Osteoblast (primary cell): Measurements from ENCODE around the gene CBX8. TPM values are rescaled to one million over a fixed set of nuclear protein-coding genes. Genes with fewer than 3 reads are reported as not detected.
A peak's percentile ranks its signal among the peaks of the same experiment; 100 is the strongest.

Source experiments
- DNase-seq: peaks from one replicate; pipeline ENCODE4 v3.0.0; 2011; ENCODE audit warnings: low spot score, mixed read lengths; ENCODE audit not compliant: insufficient read length; ENCODE audit errors: missing footprints
- H2AFZ ChIP-seq: 2 replicates; pipeline ENCODE4 v1.6.0; 2011; ENCODE audit warnings: mild to moderate bottlenecking, low read length
- H3K27ac ChIP-seq: 2 replicates; pipeline ENCODE4 v1.5.1; 2011; ENCODE audit warnings: mild to moderate bottlenecking, low read depth, low read length, moderate library complexity
- H3K27me3 ChIP-seq: 2 replicates; pipeline ENCODE4 v1.6.0; 2012; ENCODE audit warnings: mild to moderate bottlenecking, control low read depth, inconsistent platforms, low read length, moderate library complexity; ENCODE audit not compliant: insufficient read depth
- H3K36me3 ChIP-seq: 2 replicates; pipeline ENCODE4 v1.5.1; 2011; ENCODE audit warnings: mild to moderate bottlenecking, low read length, control low read depth, moderate library complexity; ENCODE audit not compliant: insufficient read depth
- H3K4me1 ChIP-seq: 2 replicates; pipeline ENCODE4 v1.5.1; 2011; ENCODE audit warnings: mild to moderate bottlenecking, low read length, control low read depth, moderate library complexity; ENCODE audit not compliant: insufficient read depth
- H3K4me2 ChIP-seq: 2 replicates; pipeline ENCODE4 v1.6.0; 2011; ENCODE audit warnings: mild to moderate bottlenecking, low read length; ENCODE audit not compliant: insufficient read depth
- H3K4me3 ChIP-seq: fragments of 200-600 bp; sonication (generic); 3 replicates; pipeline ENCODE4 v1.5.1; 2012; ENCODE audit warnings: mild to moderate bottlenecking, low read length, inconsistent platforms; ENCODE audit not compliant: insufficient read depth
- H3K79me2 ChIP-seq: 2 replicates; pipeline ENCODE4 v1.6.0; 2012; ENCODE audit warnings: mild to moderate bottlenecking, low read length, control low read depth, inconsistent platforms; ENCODE audit not compliant: insufficient read depth
- H3K9me3 ChIP-seq: 2 replicates; pipeline ENCODE4 v1.5.1; 2011; ENCODE audit warnings: low read depth, low read length, control low read depth
- H4K20me1 ChIP-seq: 2 replicates; pipeline ENCODE4 v1.6.0; 2012; ENCODE audit warnings: mild to moderate bottlenecking, low read length, control low read depth; ENCODE audit not compliant: insufficient read depth
- CTCF ChIP-seq: IDR thresholded peaks from 2 replicates; pipeline ENCODE4 v1.5.1; 2011; ENCODE audit warnings: mild to moderate bottlenecking, low read depth, low read length, moderate library complexity; ENCODE audit errors: extremely low read depth
- total RNA-seq: library from RNA; depleted of rRNA; stranded (reverse); fragments of >200 nt; gene quantifications from 2 replicates; pipeline ENCODE4 v1.2.3, GENCODE V29; 2012

CBX8 gene
- total RNA-seq, 1 donor: 3.3 TPM

- Histone ChIP-seq H3K79me2 (no peaks in the 10 kb centered on the region), H3K9me3 (no peaks in the 10 kb centered on the region), H3K4me3 (peak overlapping the region; percentile 37), H3K4me1 (peaks cover 3% of the 10 kb centered on the region), H4K20me1 (peaks cover 2% of the 10 kb centered on the region), H3K4me2 (peak overlapping the region; percentile 63), H3K27ac (no peak overlapping the region), H3K36me3 (no peaks in the 10 kb centered on the region), H2AFZ (no peak overlapping the region), H3K27me3 (peaks cover 86% of the 10 kb centered on the region)
- DNase-seq: no peak
- no peak for TF ChIP-seq CTCF
Observed at GRCh38 chr17:79812353-79813258, 15.7 kb upstream of the CBX8 start.

DNA sequence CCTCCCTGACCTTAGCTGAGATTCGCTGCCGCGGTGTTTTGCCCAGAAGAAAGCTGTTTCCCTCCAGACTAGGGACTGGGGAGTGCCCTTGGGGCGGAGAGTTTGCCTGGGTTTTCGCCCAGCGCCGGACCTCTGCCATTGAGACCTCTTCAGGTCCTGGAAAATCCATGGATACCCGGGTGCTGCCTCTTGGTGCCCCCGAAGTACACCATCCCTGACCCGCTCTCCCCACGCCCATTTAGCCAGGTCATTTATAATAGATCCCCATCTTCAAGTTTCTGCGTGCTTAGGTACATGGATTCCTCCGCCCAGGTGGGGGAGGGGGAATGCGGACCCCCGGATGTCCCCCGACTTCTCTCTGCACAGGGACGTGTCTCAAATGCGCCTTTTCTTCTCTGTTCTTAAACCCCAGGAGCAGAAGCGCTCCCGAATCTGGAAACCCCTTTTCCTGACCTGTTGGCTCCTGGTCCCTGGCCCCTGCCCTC, 15.0 kb upstream of the CBX8 start:
- peaks cover 89% of the 10 kb centered on the region for H3K27me3 ChIP-seq
- DNase-seq: no peak
- H3K9me3 ChIP-seq: no peaks in the 10 kb centered on the region
- H3K4me2 ChIP-seq: no peak overlapping the region
- TF ChIP-seq CTCF: no peak
- no peak overlapping the region for H3K4me3 ChIP-seq
- H3K4me1 ChIP-seq: peaks cover 3% of the 10 kb centered on the region
- H3K79me2 ChIP-seq: no peaks in the 10 kb centered on the region
- no peak overlapping the region for H2AFZ ChIP-seq
- no peaks in the 10 kb centered on the region for H3K36me3 ChIP-seq
- H3K27ac ChIP-seq: no peak overlapping the region
- H4K20me1 ChIP-seq: peaks cover 2% of the 10 kb centered on the region

- H3K4me2 ChIP-seq: no peak overlapping the region
- TF ChIP-seq CTCF: peak; percentile 39
- DNase-seq: peak; percentile 96
- peaks cover 2% of the 10 kb centered on the region for H4K20me1 ChIP-seq
- peaks cover 89% of the 10 kb centered on the region for H3K27me3 ChIP-seq
- peaks cover 3% of the 10 kb centered on the region for H3K4me1 ChIP-seq
- H3K36me3 ChIP-seq: no peaks in the 10 kb centered on the region
- no peaks in the 10 kb centered on the region for H3K9me3 ChIP-seq
- no peaks in the 10 kb centered on the region for H3K79me2 ChIP-seq
- no peak overlapping the region for H3K27ac ChIP-seq
- no peak overlapping the region for H3K4me3 ChIP-seq
- no peak overlapping the region for H2AFZ ChIP-seq
Observed at GRCh38 chr17:79811011-79811867, 14.4 kb upstream of the CBX8 start.
